Stimulated activated CD4-positive, alpha-beta T cell treated with anti-CD3 and anti-CD28 coated beads, TNF-alpha, amount 100 ng/mL, for 24 hours (primary cell): ENCODE results near the gene ANXA10.
A peak's percentile ranks its signal among the peaks of the same experiment; 100 is the strongest.
"Not testable (repeated sequence)": the region's sequence is repeated elsewhere in the genome, so short reads cannot be mapped to it uniquely, and the experiment has no call there.

Source experiments
- DNase-seq, 3 experiments: peaks; one replicate each; pipeline ENCODE4 v3.0.0-alpha.2; 2020; ENCODE audit warnings: low read depth in 3 of 3

ANXA10 gene

DNA sequence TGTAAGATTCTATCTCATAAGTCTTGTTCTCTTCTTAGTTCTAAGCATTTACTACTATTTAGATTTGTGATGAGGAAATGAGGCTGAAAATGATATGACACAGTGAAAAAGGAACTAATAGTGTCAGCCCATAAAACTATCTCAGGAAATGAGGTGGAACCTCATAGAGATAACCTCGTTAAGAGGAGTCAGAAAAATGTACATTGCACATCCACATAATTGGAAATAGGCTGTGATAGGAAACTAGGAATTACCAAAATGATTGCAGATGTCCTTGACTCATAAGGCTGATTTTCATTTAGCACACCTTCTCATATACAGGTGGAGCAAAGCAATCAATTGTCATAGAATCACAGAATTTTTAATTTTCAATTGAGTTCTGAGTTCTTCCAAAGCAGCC lies 26.8 kb downstream of the ANXA10 start:
- DNase-seq, result no peak

DNA sequence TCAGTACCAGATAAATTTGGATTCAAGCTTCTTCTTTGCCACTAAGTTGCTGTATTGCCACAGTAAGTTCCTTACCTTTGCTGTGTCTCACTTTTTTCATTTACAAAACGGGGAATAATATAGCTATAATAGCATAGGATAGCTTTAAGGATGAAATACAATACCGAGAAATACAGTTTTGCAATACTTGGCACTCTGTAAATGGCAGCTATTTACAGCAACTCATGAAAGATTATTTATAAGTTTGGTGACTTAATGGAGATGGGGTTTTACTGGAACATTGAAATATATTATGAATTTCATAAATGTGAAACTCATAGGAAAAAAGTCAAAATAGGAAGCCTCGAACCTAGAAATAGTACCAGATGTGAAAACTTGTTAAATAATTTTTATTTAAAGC lies 27.6 kb downstream of the ANXA10 start:
- no peak for DNase-seq

DNA sequence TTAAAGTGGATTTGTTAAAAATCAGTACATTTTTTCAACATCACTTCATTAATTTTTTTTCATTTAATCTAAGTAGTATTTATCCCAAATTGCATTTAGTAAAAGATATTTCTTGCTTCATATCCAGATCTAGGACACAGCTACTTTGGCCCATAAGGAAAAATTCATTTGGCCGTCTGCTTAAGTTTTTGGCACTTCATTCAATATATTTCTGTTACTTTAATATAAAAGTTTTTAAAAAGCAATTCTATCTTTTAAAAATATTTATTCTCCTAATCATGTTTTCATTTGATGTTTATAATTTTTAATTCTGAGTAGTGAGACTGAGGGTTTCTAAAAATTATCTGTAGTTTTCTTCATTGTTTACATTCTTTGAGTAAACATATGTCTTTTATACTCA lies 28.5 kb downstream of the ANXA10 start:
- no peak for DNase-seq

DNA sequence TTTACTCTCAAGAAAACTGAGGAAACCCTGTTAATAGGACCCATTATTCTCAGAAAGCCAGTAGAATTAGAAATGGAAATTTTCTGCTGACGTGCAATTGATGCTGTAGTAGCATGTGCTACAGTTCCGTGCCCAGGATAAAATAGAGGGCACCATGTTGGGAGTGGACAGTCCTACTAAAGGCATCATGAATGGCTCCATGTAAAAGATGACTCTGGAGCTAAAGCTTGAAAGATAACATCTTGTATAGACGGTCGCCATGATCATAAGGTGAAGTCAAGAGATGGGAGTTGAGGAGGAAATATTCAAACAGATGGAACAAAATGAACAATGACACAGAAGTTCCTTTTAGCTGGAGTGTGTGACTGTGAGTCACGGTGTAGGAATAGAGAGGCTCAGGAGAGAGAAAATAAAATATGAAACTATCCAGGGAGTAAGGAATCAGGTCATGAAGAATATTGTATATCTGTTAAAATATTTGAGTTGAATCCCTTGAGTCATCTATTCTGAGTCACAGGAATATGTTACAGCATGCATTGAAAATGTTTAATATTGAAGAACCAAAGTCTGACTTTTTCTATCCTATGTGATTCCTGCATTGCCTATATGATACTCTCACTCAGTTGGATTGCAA lies 31.8 kb downstream of the ANXA10 start:
- DNase-seq, result no peak

DNA sequence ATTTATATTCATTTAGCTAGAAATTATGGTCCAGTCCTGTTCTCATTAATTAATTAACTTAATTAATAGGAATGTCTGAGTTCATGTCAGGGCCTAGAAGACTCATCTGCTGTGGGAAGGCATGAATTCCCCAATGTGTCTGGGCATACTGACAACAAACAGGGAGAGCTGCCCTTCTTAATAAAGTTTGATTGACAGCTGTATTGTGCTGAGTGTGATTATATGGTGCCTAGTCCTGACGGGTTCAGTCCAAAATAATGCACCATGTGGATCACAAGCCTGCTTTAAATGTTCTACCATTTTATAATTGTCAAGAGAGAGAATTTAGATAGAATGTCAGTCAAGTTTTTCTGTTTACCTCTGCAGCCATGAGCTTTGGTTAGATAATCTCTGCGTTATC lies 34.6 kb downstream of the ANXA10 start:
- DNase-seq, result no peak

DNA sequence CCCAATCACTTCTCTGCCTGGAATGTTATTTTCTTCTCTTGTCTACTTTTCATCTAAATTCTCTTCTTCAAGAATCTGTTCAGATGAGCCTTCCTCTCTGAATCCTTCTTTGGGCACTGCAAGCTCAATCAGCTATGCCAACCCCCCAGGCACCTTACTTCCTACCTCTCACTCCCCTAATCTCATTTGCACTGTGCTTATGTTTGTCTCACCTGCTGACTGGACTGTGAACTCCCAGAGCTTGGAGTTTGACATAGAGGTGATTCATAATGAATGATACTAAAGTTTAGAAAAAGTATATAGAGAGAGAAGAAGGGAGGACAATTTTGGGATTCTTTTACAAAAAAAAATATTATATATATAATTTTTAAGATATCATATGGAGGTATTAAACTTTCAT lies 36.3 kb downstream of the ANXA10 start:
- no peak for DNase-seq

DNA sequence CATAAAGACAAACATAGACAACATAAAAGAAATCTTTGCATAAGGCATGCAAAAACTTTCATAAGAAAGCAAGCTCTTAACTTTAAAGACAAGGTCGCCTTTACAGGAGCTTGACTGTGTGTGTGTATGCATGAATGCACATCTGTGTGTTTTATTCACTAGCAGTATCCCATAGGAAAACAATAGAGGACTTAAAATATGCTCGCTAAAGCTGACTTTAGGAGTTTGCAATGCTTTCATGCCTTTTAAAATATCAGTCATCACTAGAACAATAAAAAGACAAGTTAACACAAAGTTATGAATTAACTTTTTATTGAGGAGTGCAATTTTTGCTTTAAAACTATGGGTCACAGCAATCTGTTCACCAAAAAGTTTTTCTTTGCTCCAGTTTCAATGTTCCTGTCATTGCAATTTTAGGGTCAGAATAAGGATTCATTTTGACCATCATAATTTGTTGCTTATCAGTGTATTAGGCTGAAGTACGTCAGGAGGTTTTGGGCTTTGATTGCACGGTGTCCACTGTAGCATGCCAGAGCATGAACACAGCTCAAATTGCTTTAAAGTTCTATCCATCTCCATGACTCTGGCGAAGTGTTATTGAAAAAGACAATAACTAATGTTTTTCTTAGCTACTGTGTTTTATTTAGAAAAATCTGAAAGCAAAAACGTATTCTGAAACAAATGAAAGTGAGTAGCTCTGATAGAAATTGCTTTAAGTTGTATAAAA lies 36.9 kb downstream of the ANXA10 start:
- DNase-seq, result no peak

DNA sequence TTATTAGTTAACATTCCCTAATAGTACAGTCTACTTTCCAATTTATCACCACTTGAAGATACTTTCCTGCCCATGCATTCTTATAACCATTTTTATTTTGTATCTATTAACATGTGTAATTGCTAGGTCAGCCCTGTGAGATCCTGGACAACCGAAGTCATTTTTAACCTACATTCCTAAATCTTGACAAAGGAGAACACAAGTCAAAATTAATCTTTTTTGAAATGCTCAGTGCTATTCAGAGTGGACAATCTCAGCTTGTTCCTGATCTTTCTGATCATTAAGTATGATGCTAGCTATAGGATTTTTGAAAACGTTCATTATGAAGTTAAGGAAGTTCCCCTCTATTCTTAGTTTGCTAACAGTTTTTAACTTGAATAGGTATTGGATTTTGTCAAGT lies 37.5 kb downstream of the ANXA10 start:
- no peak for DNase-seq

DNA sequence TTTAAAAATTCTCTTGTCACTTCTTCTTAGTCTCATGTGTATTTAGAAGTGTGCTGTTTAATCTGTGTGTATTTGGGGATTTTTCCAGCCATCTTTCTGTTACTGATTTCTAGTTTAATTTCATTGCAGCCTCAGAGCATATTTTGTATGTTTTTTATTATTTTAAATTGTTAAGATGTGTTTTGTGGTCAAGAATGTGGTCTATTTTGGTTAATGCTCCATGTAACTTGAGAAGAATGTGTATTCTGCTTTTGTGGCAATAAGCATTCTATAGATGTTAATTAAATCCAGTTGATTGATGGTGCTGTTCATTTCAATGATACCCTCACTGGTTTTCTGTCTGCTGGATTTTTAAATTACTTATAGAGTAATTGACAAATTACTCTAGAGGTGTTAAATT lies 38.9 kb downstream of the ANXA10 start:
- DNase-seq, result no peak

DNA sequence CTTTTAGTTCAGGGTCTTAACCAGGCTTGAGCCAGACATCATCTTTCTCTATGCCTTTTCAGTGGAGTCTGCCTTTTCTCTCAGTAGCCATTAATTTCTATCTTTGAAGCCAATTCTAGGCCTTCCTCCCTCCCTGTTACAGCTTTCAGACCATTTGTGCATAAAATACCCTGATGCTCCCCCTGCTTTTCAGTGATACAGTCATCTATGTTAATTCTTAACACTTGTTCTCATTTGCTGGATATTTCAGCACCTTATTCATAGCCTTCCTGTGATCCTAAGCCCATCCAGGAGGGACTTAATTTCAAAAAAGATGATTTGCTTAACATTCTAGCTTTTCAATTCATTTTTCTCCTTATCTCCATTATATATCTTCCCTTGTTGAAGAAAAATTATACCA lies 42.3 kb downstream of the ANXA10 start:
- no peak for DNase-seq

DNA sequence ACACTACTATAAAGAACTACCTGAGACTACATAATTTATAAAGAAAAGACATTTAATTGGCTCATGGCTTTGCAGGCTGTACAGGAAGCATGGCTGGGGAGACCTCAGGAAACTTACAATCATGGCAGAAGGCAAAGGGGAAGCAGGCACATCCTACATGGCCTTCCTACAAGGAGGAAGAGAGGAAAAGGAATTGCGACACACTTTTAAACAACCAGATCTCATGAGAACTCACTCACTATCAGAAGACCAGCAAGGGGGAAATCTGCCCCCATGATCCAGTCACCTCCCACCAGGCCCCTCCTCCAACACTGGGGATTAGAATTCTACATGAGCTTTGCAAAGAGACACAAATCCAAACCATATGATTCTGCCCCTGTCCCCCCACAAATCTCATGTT lies 43.5 kb downstream of the ANXA10 start:
- not testable (repeated sequence) for DNase-seq

DNA sequence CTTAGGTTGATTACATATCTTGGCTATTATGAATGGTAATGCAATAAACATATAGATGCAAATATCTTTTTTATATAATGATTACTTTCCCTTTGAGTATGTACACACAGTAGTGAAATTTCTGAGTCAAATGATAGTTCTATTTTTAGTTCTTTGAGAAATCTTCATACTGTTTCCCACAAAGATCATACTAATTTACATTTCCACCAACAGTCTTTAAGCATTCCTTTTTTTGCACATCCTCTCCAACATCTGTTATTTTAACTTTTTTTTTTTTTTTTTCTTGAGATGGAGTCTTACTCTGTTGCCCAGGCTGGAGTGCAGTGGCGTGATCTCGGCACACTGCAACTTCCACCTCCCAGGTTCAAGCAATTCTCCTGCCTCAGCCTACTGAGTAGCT lies 45.4 kb downstream of the ANXA10 start:
- not testable (repeated sequence) for DNase-seq

DNA sequence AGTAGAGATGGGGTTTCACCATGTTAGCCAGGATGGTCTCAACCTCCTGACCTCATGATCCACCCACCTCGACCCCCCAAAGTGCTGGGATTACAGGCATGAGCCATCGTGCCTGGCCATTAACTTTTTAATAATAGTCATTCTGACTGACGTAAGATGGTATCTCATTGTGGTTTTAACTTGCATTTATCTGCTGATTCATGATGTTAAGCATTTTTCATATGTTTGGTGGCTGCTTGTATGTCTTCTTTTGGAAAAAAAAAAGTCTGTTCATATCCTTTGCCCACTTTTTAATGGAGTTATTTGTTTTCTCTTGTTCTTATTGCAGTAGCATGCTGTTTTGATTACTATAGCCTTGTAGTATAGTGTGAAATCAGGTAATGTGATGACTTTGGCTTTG lies 45.8 kb downstream of the ANXA10 start:
- no peak for DNase-seq

DNA sequence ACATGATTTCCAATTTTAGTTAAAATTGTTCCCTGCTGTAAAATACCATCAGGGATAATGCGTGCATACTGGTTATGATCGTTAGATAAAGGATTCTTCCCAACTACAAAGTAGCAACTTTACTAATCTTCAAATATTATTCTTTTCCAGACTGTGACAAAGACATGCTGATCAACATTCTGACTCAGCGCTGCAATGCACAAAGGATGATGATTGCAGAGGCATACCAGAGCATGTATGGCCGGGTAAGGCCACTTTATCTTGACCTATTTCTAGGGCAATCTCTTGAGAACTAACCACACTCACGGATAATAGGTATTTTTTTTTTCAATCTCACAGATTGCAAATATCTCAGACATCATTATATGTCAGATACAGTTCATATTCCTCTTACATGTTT lies 47.0 kb downstream of the ANXA10 start:
- no peak for DNase-seq

DNA sequence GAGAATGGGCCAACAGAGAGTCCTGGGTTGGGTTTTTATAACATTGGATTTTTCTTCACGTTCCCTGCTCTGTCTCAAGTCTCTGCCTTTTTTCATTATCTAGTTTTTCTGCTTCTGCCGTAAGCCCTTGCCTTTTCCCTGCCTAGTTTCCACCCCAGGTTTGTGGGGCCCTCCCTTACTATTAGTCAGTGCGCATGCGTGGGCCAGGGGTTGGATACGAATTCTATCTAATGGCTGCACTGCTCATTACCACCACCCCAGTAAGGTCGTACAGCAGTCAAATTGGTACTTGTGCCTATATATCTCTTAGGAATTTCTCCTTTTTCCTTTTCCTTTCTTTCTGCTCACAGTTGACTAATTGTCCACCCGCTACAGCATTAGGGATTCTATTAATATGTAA lies 49.4 kb downstream of the ANXA10 start:
- no peak for DNase-seq

DNA sequence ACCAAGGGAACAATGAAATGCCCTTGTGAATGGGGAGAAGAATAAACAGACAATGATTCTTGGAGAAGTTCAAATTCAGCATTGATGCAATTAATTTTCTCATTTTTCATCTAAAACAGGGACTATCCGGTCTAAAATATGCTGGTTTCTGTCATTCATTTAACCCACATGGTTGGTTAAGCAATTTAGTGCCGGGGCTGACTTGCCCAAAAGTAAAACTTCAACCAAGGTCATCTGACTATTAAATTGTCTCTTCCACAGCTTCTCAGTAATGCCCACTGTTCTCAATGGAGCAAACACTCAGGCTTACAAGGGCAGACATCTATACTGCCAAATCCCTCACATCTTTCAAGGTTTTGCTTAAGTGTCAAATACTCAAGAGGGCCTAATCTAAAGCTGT lies 51.3 kb downstream of the ANXA10 start:
- DNase-seq, result no peak

DNA sequence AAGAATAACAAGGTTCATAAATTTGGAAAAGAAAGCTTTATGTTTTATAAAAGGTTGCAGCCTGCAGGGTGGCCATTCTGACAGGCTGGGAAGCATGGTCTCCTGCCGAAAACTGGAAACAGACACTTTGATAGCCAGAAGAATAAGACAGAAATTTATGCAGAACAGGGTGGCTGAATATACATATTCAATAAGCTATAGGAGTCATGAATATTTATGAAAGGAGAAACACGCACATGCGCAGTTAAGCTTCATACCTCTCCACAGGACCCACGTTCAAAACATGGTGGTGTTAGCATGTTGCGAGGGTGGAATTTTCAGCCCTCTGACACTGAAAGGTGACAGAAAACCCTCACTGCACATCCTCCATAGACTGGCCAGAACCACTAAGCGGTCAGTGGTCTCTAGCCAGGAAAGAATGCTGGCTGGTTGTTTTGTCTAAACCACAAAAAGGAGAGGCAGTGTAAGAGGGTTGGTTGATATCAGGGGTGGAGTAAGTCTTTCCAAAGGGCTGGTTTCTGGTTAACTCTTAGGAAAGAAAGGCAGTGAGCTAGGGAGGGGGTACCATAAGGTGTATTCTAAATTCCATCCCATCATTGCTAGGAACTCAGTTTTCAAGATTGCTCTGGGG lies 58.2 kb downstream of the ANXA10 start:
- no peak for DNase-seq

DNA sequence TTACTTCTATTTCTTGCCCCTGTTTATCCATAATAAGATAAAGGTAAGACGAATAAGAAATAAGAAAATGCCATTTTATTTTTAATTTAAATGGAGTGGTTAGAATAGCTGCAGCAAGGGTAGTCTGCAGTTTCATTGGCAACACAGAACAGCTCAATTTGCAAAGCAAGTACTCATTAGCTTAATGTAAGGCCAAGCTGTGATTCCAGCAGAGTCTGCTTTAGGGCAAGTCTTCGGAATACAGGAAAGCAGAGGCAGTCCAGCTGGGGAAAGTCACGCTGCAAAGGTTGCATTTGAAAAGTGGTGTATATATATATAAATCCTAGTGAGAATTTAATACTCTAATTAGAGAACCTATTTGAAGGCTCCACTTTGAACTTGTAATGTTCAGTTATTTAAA lies 59.0 kb downstream of the ANXA10 start:
- no peak for DNase-seq

DNA sequence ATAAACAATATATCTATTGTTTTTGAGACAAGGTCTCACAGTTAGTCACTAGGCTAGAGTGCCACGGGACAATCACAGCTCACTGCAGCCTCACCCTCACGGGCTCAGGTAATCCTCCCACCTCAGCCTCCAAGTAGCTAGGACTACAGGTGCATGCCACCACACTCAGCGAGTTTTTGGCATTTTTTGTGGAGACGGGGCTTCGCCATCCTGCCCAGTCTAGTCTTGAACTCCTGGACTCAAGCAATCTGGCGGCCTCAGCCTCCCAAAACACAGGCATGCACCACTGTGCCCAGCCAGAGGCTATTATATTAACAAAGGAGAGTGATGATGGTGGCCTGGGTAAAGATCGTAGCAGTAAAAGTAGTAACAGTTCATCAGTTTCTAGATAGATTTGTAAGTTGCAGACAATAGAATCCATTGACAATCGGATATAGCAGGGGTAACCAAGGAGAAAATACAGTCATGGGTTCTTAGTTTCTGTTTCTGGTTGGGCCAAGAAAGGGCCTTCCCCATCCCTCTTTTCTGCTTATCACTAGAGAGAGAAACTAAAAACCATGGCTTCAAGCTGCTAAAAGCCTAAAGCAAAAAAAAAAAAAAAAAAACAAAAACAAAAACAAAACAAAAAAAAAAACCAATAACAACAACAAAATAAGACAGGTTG lies 60.6 kb downstream of the ANXA10 start:
- DNase-seq, result no peak

DNA sequence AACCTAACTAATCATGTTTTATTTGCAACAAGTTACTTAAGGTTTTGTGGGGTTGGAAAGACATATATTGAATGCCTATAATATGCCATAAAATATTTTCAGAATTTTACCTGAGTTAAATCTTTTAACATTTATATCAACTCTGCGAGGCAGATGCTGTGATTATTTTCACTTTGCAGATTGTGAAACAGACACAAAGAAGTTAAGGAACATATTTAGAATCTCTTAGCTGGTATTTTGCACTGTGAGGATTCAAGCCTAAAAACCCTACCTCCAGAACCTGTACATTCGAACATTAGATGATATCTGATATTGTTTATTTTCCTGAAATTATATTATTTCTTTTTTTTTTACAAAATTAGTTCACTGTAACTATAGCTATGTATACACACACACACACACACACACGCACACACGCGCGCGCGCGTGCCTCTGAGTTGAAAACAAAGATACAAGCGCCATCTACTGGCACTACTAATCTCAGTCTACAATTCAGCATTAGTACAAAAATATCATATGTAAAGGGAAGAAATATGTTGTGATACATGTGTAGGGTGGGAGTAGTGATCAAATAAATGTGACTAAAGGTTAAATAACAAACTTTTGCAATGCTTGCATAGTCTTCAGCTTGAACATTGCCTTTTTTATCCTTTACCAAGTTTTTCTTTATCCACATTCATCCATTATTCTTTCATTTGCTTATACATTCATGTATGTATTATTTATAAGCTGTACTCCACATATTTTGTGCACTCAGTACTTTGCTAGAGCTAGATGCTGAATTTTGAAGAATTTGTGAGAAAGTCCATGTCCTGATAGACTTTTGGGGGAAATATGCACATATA lies 61.5 kb downstream of the ANXA10 start:
- DNase-seq, result peak; percentile 22 to 47 (median 23)

DNA sequence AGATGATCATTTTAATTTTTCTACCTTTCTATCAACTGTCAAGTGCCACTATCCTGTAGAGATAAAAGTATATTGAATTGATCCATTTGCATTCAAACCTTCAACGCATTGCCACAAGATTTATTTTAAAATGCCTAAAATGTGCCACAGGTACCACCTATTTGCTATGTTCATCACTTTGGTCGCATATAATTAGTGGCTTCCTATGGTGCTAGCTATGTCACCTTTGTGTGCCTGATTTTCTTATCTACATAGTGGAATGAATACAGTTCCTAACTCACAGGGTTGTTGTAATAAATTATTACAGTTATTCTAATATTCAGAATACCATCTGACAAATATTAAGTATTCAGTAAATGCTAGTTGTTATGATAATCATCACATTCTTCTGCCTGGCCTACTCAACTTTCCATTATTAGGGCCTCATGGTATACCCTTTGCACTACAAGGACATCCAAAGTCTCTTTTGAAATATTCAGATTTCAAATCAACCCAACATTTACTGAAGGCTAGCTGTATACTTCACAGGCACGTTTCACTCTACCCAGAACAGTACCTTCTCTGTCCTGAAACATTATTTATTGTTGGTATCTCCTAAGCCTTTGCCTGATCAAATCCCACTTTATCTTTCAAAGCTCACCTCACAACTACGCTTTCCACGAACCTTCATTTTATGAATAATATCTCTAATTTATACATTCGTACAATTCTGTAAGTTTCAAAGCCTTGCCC lies 62.4 kb downstream of the ANXA10 start:
- DNase-seq, result no peak
